Kidney (tissue), 14 donors: ENCODE data around the gene ZNF76. TPM values are rescaled to one million over a fixed set of nuclear protein-coding genes. Genes with fewer than 3 reads are reported as not detected.

Experiments
- DNase-seq, 5 donors: peaks; one replicate each; pipeline ENCODE4 v3.0.0-alpha.2; 2013 to 2020
- FAIRE-seq: peaks from 2 replicates; lab custom pipeline; 2012; peaks lifted over from hg19 to GRCh38; lab: Jason Lieb, UNC
- H3K27ac ChIP-seq, 2 donors: one replicate each; pipeline ENCODE4 v1.7.0; 2013; ENCODE audit warnings: low read depth in 2 of 2, low read length in 2 of 2, inconsistent platforms in 1 of 2
- H3K27me3 ChIP-seq: one replicate; pipeline ENCODE4 v1.7.1; 2013; ENCODE audit warnings: low read length, inconsistent platforms; ENCODE audit not compliant: control insufficient read depth, insufficient read depth
- H3K36me3 ChIP-seq, 3 donors: one replicate each; pipeline versions ENCODE4 v1.7.0 to v1.7.1; 2013; ENCODE audit warnings: low read length in 3 of 3, control low read depth in 1 of 3, inconsistent platforms in 1 of 3; ENCODE audit not compliant: insufficient read depth in 3 of 3, control insufficient read depth in 2 of 3
- H3K4me1 ChIP-seq, 3 donors: one replicate each; pipeline versions ENCODE4 v1.7.0 to v1.7.1; 2013; ENCODE audit warnings: low read length in 3 of 3, inconsistent platforms in 1 of 3, low read depth in 1 of 3; ENCODE audit not compliant: control insufficient read depth in 2 of 3, insufficient read depth in 2 of 3
- H3K4me3 ChIP-seq, 3 donors: one replicate each; pipeline versions ENCODE4 v1.7.0 to v1.8.1; 2013; ENCODE audit warnings: low read length in 3 of 3, control low read depth in 1 of 3, inconsistent platforms in 1 of 3
- H3K9ac ChIP-seq, 3 donors: one replicate each; pipeline versions ENCODE4 v1.7.0 to v1.7.1; 2013; ENCODE audit warnings: low read length in 3 of 3, control low read depth in 1 of 3, inconsistent platforms in 1 of 3
- H3K9me3 ChIP-seq, 3 donors: one replicate each; pipeline versions ENCODE4 v1.7.0 to v1.7.1; 2013; ENCODE audit warnings: low read length in 3 of 3, control low read depth in 1 of 3, inconsistent platforms in 1 of 3; ENCODE audit not compliant: control insufficient read depth in 2 of 3, insufficient read depth in 1 of 3
- CTCF ChIP-seq: IDR thresholded peaks from 3 replicates; pipeline ENCODE4 v1.5.1; 2012; ENCODE audit warnings: mild to moderate bottlenecking, moderate library complexity, borderline replicate concordance; ENCODE audit not compliant: insufficient read depth; ENCODE audit errors: extremely low read depth
- intact Hi-C: fragments of 100-400 bp; cut with DNase I; formaldehyde crosslinking; loops from one replicate; pipeline ENCODE4 v1.11.1; 2022
- polyA plus RNA-seq: library from polyadenylated mRNA; stranded (reverse); fragments of 350-450 nt; fragmentation: Illumina TruSeq; extraction: RNeasy Lipid Tissue Mini Kit (QIAGEN cat#74804); gene quantifications from one replicate; pipeline ENCODE4 v1.2.3, GENCODE V29; 2014; ENCODE audit warnings: low read depth, low replicate concordance; ENCODE audit not compliant: insufficient read depth
- total RNA-seq: library from RNA; stranded (reverse); fragmentation: NEBNext Ultra II Directional; extraction: Animal tissue kit (Norgen Biotek cat#: 25700); gene quantifications from one replicate; pipeline ENCODE4 v1.2.1, GENCODE V29; 2021
- donor health status: control.
- donor health status: control.
- donor health status: control.
- donor health status: control.
- donor health status: control.
- donor health status: DM: yes; HTN: yes; CAD: no.
- donor health status: Normal renal cell carcinoma (clear cell type).

Gene ZNF76
- total and polyA plus RNA-seq, 2 donors from 2014 or later = 29.1 to 49.2 TPM

GRCh38 chr6:35273822-35274559 lies 14.5 kb downstream of the ZNF76 start:
- DNase-seq (no peak), FAIRE-seq (no peak)
- Histone ChIP-seq H3K27me3 (no peaks in the 10 kb centered on the region), H3K9me3 (no peaks in the 10 kb centered on the region), H3K4me3 (no peak overlapping the region), H3K36me3 (peaks cover 0 to 3% (median 0%) of the 10 kb centered on the region in 3 donors), H3K4me1 (no peaks in the 10 kb centered on the region), H3K9ac (no peak overlapping the region), H3K27ac (no peak overlapping the region)
- intact Hi-C loops = no loop called here
- TF ChIP-seq CTCF = no peak

- DNase-seq (no peak), FAIRE-seq (no peak)
- no peak for TF ChIP-seq CTCF
- intact Hi-C loops = no loop called here
- H3K9ac ChIP-seq = no peak overlapping the region
- no peak overlapping the region for H3K27ac ChIP-seq
- no peak overlapping the region for H3K4me3 ChIP-seq
- H3K9me3 ChIP-seq = no peaks in the 10 kb centered on the region
- no peaks in the 10 kb centered on the region for H3K36me3 ChIP-seq
- H3K27me3 ChIP-seq = no peaks in the 10 kb centered on the region
- peaks cover 0 to 4% (median 0%) of the 10 kb centered on the region in 3 donors for H3K4me1 ChIP-seq
Measured at GRCh38 chr6:35275744-35276260, 16.3 kb downstream of the ZNF76 start.

- DNase-seq (no peak), FAIRE-seq (no peak)
- Histone ChIP-seq H3K4me1 (peaks cover 0 to 7% (median 0%) of the 10 kb centered on the region in 3 donors), H3K9me3 (no peaks in the 10 kb centered on the region), H3K27ac (no peak overlapping the region), H3K27me3 (no peaks in the 10 kb centered on the region), H3K4me3 (no peak overlapping the region), H3K9ac (no peak overlapping the region), H3K36me3 (peaks cover 4 to 17% (median 10%) of the 10 kb centered on the region in 3 donors)
- intact Hi-C loops = no loop called here
- no peak for TF ChIP-seq CTCF
Measured at GRCh38 chr6:35278708-35279107, 19.2 kb downstream of the ZNF76 start.
